K562 (cell line): Measurements from ENCODE around the gene TCAP. TPM values are rescaled to one million over a fixed set of nuclear protein-coding genes. Genes with fewer than 3 reads are reported as not detected.

Source experiments
- CBX3 ChIP-seq, 2 experiments: IDR thresholded peaks; 1 replicate in 1 of 2; 2 replicates in 1 of 2; pipeline ENCODE4 v1.6.1; 2012; ENCODE audit warnings: inconsistent platforms in 2 of 2, low read length in 2 of 2, borderline replicate concordance in 1 of 2, control low read depth in 1 of 2
- CBX5 ChIP-seq: IDR thresholded peaks from 2 replicates; pipeline ENCODE4 v1.6.1; 2014; ENCODE audit warnings: low read depth, borderline replicate concordance
- CREM ChIP-seq: IDR thresholded peaks from 2 replicates; pipeline ENCODE4 v1.6.1; 2014; ENCODE audit warnings: antibody characterized with exemption, low read depth
- CTBP1 ChIP-seq: fragments of 450-650 bp; IDR thresholded peaks from 2 replicates; pipeline ENCODE4 v1.6.1; 2016; ENCODE audit warnings: borderline replicate concordance
- CTCF ChIP-seq, 3 experiments: IDR thresholded peaks in 2 of 3; conservative IDR thresholded peaks in 1 of 3; 2 replicates each; pipeline ENCODE4 v1.5.1; 2011 to 2012; ENCODE audit warnings: low read length in 3 of 3, mild to moderate bottlenecking in 3 of 3, control low read depth in 2 of 3, improper control_type of control experiment in 1 of 3, inconsistent platforms in 1 of 3, low read depth in 1 of 3, mixed read lengths in 1 of 3, moderate library complexity in 1 of 3; ENCODE audit not compliant: insufficient read depth in 2 of 3
- HMG20B ChIP-seq: fragments of 250-450 bp; sonication (Bioruptor Pico); IDR thresholded peaks from 2 replicates; pipeline ENCODE4 v1.5.0; 2021; ENCODE audit warnings: mild to moderate bottlenecking
- HNRNPLL ChIP-seq: fragments of 200-400 bp; formaldehyde crosslinking; IDR thresholded peaks from 2 replicates; pipeline ENCODE4 v1.6.1; 2017; ENCODE audit warnings: low read length, low read depth, mild to moderate bottlenecking; ENCODE audit not compliant: poor library complexity, severe bottlenecking
- JUN ChIP-seq, 2 experiments: sonication (generic) in 1 of 2; formaldehyde crosslinking in 1 of 2; IDR thresholded peaks; 2 replicates each; pipeline versions ENCODE4 v1.6.1 to v1.8.0; 2012 to 2022; ENCODE audit warnings: borderline replicate concordance in 2 of 2, mild to moderate bottlenecking in 2 of 2, improper control_type of control experiment in 1 of 2, low read depth in 1 of 2, low read length in 1 of 2, missing genetic modification reagents in 1 of 2
- KDM1A ChIP-seq, 2 experiments: fragments of 450-650 bp; IDR thresholded peaks; 2 replicates each; pipeline ENCODE4 v1.6.1; 2016; ENCODE audit warnings: mild to moderate bottlenecking in 2 of 2
- LCOR ChIP-seq: sonication (generic); formaldehyde crosslinking; IDR thresholded peaks from 2 replicates; pipeline ENCODE4 v1.8.0; 2022; ENCODE audit warnings: mild to moderate bottlenecking, missing genetic modification reagents
- PURB ChIP-seq: sonication (generic); formaldehyde crosslinking; IDR thresholded peaks from 2 replicates; pipeline ENCODE4 v1.9.0; 2021; ENCODE audit warnings: low read depth, mild to moderate bottlenecking, missing genetic modification reagents
- RAD21 ChIP-seq, 2 experiments: fragments of 250-450 bp in 1 of 2; fragments of 450-650 bp in 1 of 2; sonication (Bioruptor Pico) in 1 of 2; formaldehyde crosslinking in 1 of 2; IDR thresholded peaks in 1 of 2; conservative IDR thresholded peaks in 1 of 2; 2 replicates each; pipeline versions ENCODE4 v1.4.0 to v1.8.0; 2020 to 2022; ENCODE audit warnings: mild to moderate bottlenecking in 2 of 2, moderate library complexity in 1 of 2
- SMAD3 ChIP-seq: fragments of 450-650 bp; formaldehyde crosslinking; conservative IDR thresholded peaks from 2 replicates; pipeline ENCODE4 v1.4.0; 2020; ENCODE audit warnings: mild to moderate bottlenecking
- TFAP4 ChIP-seq: sonication (generic); formaldehyde crosslinking; IDR thresholded peaks from 2 replicates; pipeline ENCODE4 v1.8.0; 2022; ENCODE audit warnings: missing genetic modification reagents, mild to moderate bottlenecking, moderate library complexity, borderline replicate concordance
- ZFP36 ChIP-seq: fragments of 150-350 bp; IDR thresholded peaks from 2 replicates; pipeline ENCODE4 v1.6.1; 2018; ENCODE audit warnings: low read length, low read depth; ENCODE audit not compliant: partially characterized antibody
- ZNF277 ChIP-seq: fragments of 250-450 bp; sonication (Bioruptor Pico); IDR thresholded peaks from 2 replicates; pipeline ENCODE4 v1.8.0; 2022; ENCODE audit warnings: inconsistent platforms, mild to moderate bottlenecking, moderate library complexity, borderline replicate concordance
- polyA plus RNA-seq, 8 experiments: library from polyadenylated mRNA; depleted of rRNA in 4 of 8; stranded (reverse) in 5 of 8; unstranded in 3 of 8; fragments of >200 nt; fragmentation: Nextera tagmentation in 2 of 8; fragmentation: Illumina TruSeq in 1 of 8; extraction: Ambion mirVana in 2 of 8; extraction: Trizol in 1 of 8; gene quantifications; 2 replicates each; pipeline versions ENCODE4 v1.2.1 to v1.2.3, GENCODE V29; 2011 to 2014; ENCODE audit warnings: inconsistent platforms in 1 of 8, missing spikeins in 1 of 8
- total RNA-seq, 7 experiments: library from RNA; depleted of rRNA in 6 of 7; stranded (reverse); fragments of >200 nt in 6 of 7; fragmentation: Illumina TruSeq in 2 of 7; extraction: Trizol in 2 of 7; gene quantifications; 2 replicates each; pipeline versions ENCODE4 v1.2.1 to v1.2.3, GENCODE V29; 2011 to 2021; ENCODE audit warnings: low replicate concordance in 1 of 7
- TF ChIP-seq, protein P1 (sequence below): conservative IDR thresholded peaks from 2 replicates; pipeline ENCODE4 v1.6.1; 2011; ENCODE audit warnings: low read depth, mild to moderate bottlenecking, low read length; ENCODE audit not compliant: control insufficient read depth

Gene TCAP
- total and polyA plus RNA-seq, 9 of the 15 experiments (the other 6 are each of a cell fraction or from before 2014, with no cell fraction given), result 0.33 to 1.4 (median 0.82) TPM; not detected in 2

DNA sequence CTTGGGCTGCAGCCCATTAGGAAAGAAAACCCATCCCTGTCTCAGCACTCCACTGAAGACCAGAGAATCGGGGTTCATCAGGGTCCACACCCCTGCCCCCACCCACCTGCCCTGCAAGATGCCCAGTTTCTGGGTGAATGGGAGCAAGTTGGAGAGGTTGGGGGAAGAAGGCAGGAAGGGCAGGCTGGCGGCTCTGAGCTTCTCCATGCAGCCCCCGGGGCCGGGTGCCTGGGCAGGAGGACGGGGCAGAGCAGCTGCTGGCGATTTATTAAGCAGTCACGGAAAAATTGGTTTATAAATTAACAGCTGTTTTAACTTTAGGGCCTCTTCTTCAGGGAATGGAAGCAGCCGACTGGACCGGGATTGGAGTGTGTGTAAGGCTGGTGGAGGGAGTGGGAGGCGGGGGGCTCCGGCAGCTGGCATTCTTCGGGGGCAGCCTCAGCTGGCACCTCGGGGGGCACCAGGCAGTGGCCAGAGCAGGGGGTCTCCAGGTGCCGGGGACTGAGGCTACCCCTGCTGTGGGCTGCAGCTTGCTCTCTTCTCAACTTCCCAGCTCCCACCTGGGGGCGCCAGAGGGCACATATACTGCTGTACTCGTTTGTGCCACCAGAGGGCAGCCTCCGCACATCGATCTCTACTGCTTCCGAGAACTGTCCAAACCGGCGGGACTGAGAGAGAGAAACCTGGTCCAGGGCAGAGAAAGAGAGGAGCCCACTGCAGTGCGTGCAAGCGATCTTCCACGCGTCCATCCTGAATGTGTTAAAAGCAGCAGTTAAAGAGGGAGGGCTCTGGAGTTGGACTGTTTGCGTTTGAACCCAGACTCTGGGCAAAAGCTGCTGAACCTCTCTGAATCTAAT, 43.4 kb upstream of the TCAP start (continued):
- TF ChIP-seq CTCF (IDR thresholded peaks at IDR 0.05 in 2 of 3, conservative IDR thresholded peaks at IDR 0.05 in 1 of 3; ENCODE audit: insufficient read depth in 2 of 3, low read depth in 1 of 3, low read length in 3 of 3), result peak; percentile 100
- TF ChIP-seq CBX3 (IDR thresholded peaks at IDR 0.05; ENCODE audit: borderline replicate concordance in 1 of 2, low read length in 2 of 2), result peak in 1 of 2 experiments; percentile 73; a peak in 1 of 3 replicates
- TF ChIP-seq, protein P1, sequence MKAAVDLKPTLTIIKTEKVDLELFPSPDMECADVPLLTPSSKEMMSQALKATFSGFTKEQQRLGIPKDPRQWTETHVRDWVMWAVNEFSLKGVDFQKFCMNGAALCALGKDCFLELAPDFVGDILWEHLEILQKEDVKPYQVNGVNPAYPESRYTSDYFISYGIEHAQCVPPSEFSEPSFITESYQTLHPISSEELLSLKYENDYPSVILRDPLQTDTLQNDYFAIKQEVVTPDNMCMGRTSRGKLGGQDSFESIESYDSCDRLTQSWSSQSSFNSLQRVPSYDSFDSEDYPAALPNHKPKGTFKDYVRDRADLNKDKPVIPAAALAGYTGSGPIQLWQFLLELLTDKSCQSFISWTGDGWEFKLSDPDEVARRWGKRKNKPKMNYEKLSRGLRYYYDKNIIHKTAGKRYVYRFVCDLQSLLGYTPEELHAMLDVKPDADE, result no peak; the same call in 1 of the 2 replicates
- TF ChIP-seq HNRNPLL, result peak; percentile 23
- TF ChIP-seq KDM1A (IDR thresholded peaks at IDR 0.05), result no peak
- TF ChIP-seq JUN (IDR thresholded peaks at IDR 0.05; ENCODE audit: borderline replicate concordance, low read depth, low read length), result peak; percentile 51; the same call in 1 of the 2 replicates
- TF ChIP-seq JUN (CRISPR knock-in tag; IDR thresholded peaks at IDR 0.05; ENCODE audit: borderline replicate concordance), result no peak
- 0 out of 2 replicates have a peak, but pooled peaks have one; percentile 11 for TF ChIP-seq SMAD3 (CRISPR knock-in tag)
- TF ChIP-seq TFAP4 (CRISPR knock-in tag), result peak; percentile 35; the same call in 1 of the 2 replicates
- TF ChIP-seq CTBP1, result peak; percentile 31; the same call in 1 of the 2 replicates
- TF ChIP-seq HMG20B (CRISPR knock-in tag), result no peak
- no peak for TF ChIP-seq PURB (CRISPR knock-in tag)
- peak; percentile 64; the same call in 1 of the 2 replicates for TF ChIP-seq CREM
- TF ChIP-seq ZNF277, result no peak
- 0 out of 2 replicates have a peak, but pooled peaks have one; percentile 25 for TF ChIP-seq LCOR (CRISPR knock-in tag)
- TF ChIP-seq CBX5, result no peak
- no peak for TF ChIP-seq ZFP36
- TF ChIP-seq RAD21 (CRISPR knock-in tag; conservative IDR thresholded peaks at IDR 0.05 in 1 of 2, IDR thresholded peaks at IDR 0.05 in 1 of 2), result peak; percentile 96 to 98
